ENCODE results near the gene RRH.

DNA sequence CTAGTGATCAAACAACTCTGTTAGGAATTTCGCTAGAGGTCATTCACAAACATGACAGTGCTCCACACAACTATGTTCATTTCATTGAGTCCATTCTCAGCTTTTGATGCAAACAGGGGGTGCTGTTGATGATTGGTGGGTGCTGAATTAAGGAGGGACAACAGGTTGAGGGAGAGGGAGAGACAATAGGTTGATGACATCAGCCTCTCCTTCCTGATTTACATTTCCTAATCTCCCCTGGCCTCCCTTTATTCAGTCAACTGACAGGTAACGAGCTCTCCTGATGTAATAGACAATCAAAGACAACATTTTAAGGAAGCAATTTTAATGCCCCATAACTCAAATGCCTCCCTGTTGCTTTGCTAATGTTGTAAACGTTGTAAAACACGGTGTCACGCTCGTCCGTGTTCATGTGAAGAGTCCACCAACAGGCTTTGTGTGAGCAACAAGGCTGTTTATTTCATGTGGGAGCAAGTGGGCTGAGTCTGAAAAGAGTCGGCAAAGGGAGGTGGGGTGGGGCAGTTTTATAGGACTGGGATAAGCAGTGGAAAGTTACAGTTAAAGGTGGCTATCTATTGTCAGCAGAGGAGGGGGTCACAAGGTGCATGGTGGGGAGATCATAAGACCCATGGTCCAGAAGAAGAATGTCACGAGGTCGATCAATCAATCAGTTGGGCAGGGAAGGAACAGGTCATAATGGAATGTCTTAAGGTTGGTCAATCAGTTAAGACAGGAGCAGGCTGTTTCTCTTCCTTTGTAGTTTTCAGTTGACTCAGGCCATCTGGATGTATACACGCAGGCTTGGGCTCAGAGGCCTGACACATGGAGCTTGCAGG, 17.0 kb upstream of the RRH start:
- TF ChIP-seq POLR2A (IDR thresholded peaks at IDR 0.05; ENCODE audit: low read depth, low read length) (no peak), POLR2AphosphoS5 (IDR thresholded peaks at IDR 0.05; ENCODE audit: low read depth, low read length) (no peak), SPI1 (IDR thresholded peaks at IDR 0.05; ENCODE audit: low read depth, low read length) (no peak)
